Tibial nerve (tissue), 4 donors: ENCODE data around the gene CNOT11.

ENCODE experiments used
- CTCF ChIP-seq, 5 experiments: fragments of 200-600 bp in 3 of 5; fragments of 450-650 bp in 2 of 5; sonication (generic) in 3 of 5; IDR thresholded peaks; one replicate each; pipeline ENCODE4 v1.5.1; 2016 to 2019; ENCODE audit warnings: antibody characterized with exemption in 5 of 5, mild to moderate bottlenecking in 3 of 5, moderate library complexity in 2 of 5
- EP300 ChIP-seq, 2 donors: sonication (generic); formaldehyde crosslinking; IDR thresholded peaks; one replicate each; pipeline ENCODE4 v1.6.1; 2017; ENCODE audit warnings: antibody characterized with exemption in 2 of 2, mild to moderate bottlenecking in 1 of 2
- POLR2A ChIP-seq, 2 donors: fragments of 450-650 bp; IDR thresholded peaks; one replicate each; pipeline ENCODE4 v1.6.1; 2017; ENCODE audit warnings: antibody characterized with exemption in 2 of 2, mild to moderate bottlenecking in 2 of 2, moderate library complexity in 2 of 2

GRCh38 chr2:101300836-101301235 lies 48.1 kb downstream of the CNOT11 start:
- no peak for TF ChIP-seq CTCF (IDR thresholded peaks at IDR 0.05)
- TF ChIP-seq POLR2A (IDR thresholded peaks at IDR 0.05), result no peak
- TF ChIP-seq EP300 (IDR thresholded peaks at IDR 0.05), result no peak
